GM19467 (cell line): ENCODE results near the gene MLXIP.

ENCODE experiments used
- ATAC-seq: cut with Tn5 transposase; IDR thresholded peaks from one replicate; pipeline ENCODE4 v1.9.1; 2021; ENCODE audit warnings: mild to moderate bottlenecking, moderate library complexity; ENCODE audit not compliant: unreplicated experiment

Gene MLXIP

GRCh38 chr12:122076743-122077495 lies 1.6 kb upstream of the MLXIP start:
- no peak for ATAC-seq

- no peak for ATAC-seq
Measured at GRCh38 chr12:122079033-122079531, 526 bp downstream of the MLXIP start.

GRCh38 chr12:122079532-122080081 lies 1.1 kb downstream of the MLXIP start:
- ATAC-seq, result no peak

GRCh38 chr12:122080149-122081082 lies 1.9 kb downstream of the MLXIP start:
- no peak for ATAC-seq

GRCh38 chr12:122081083-122081696 lies 2.6 kb downstream of the MLXIP start:
- no peak for ATAC-seq

- peak; percentile 43 for ATAC-seq
Measured at GRCh38 chr12:122081697-122082221, 3.2 kb downstream of the MLXIP start.

- ATAC-seq, result no peak
Measured at GRCh38 chr12:122082621-122083356, 4.2 kb downstream of the MLXIP start.

GRCh38 chr12:122084857-122085405 lies 6.4 kb downstream of the MLXIP start:
- ATAC-seq, result no peak

- no peak for ATAC-seq
Measured at GRCh38 chr12:122085591-122085990, 7.0 kb downstream of the MLXIP start.

- no peak for ATAC-seq
Measured at GRCh38 chr12:122086116-122086515, 7.6 kb downstream of the MLXIP start.

GRCh38 chr12:122086641-122087285 lies 8.2 kb downstream of the MLXIP start:
- ATAC-seq, result no peak

GRCh38 chr12:122087431-122088178 lies 9.0 kb downstream of the MLXIP start:
- ATAC-seq, result no peak

- ATAC-seq, result no peak
Measured at GRCh38 chr12:122088179-122088810, 9.7 kb downstream of the MLXIP start.

GRCh38 chr12:122089077-122089476 lies 10.5 kb downstream of the MLXIP start:
- ATAC-seq, result no peak

GRCh38 chr12:122090759-122091515 lies 12.4 kb downstream of the MLXIP start:
- no peak for ATAC-seq

GRCh38 chr12:122093098-122093883 lies 14.7 kb downstream of the MLXIP start:
- ATAC-seq, result no peak
